ENCODE results near the gene ABCC6. TPM values are rescaled to one million over a fixed set of nuclear protein-coding genes. Genes with fewer than 3 reads are reported as not detected.
"Not testable (repeated sequence)": the region's sequence is repeated elsewhere in the genome, so short reads cannot be mapped to it uniquely, and the experiment has no call there.

The ABCC6 gene
- total RNA-seq, 1 experiment from 2014 or later: 2.9 TPM

DNA sequence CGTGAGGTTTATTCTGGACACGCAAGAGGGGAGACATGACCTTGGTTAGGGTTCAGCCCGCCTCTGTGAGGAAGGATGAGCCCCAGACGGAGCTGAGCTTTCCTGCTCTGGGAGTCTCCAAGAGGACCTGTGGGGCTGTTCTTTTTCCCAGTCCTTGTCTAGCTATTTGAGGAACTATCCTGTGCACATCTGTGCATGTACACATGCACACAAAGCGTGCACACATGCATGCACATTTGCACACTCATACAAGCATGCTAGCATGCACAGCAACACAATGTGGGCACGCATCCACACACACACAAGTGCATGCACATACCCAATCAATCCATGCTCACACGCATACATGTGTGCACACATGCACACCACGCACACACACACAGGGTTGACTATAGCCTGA is 40.4 kb downstream of the ABCC6 start:
- CTCF ChIA-PET: interaction anchor here (0.6 to 0.9 kb wide), 3 partner anchors 9 to 280 kb away, joined by 3 to 16 read pairs (median 5); no protein-coding TSS in a partner anchor
- in situ Hi-C loops (cut with HindIII; ENCODE audit: low pct_unique_long_range_greater_than_20kb, low sequenced_read_pairs): no loop called here
- H3K27me3 ChIP-seq (ENCODE audit: control insufficient read depth, insufficient read depth, low read length): no peaks in the 10 kb centered on the region
- H3K27ac ChIP-seq (ENCODE audit: low read length): no peak overlapping the region
- no peaks in the 10 kb centered on the region for H3K9me3 ChIP-seq (ENCODE audit: control insufficient read depth, insufficient read depth, low read depth, low read length)
- BruUV-seq (replicated peaks): no TSS peak
- intact Hi-C loops (cut with micrococcal nuclease; ENCODE audit: unreplicated experiment): no loop called here
- H3K4me1 ChIP-seq (ENCODE audit: control insufficient read depth, insufficient read depth, low read length): no peaks in the 10 kb centered on the region
- POLR2A ChIA-PET: no interaction called here
- TF ChIP-seq POLR2AphosphoS5 (IDR thresholded peaks at IDR 0.05; ENCODE audit: low read depth, low read length) (no peak), SIN3A (IDR thresholded peaks at IDR 0.05; ENCODE audit: borderline replicate concordance, insufficient read depth, low read depth, low read length) (no peak), TCF7L2 (IDR thresholded peaks at IDR 0.05; ENCODE audit: low read depth, low read length) (no peak)
- TF ChIP-seq, protein P1, sequence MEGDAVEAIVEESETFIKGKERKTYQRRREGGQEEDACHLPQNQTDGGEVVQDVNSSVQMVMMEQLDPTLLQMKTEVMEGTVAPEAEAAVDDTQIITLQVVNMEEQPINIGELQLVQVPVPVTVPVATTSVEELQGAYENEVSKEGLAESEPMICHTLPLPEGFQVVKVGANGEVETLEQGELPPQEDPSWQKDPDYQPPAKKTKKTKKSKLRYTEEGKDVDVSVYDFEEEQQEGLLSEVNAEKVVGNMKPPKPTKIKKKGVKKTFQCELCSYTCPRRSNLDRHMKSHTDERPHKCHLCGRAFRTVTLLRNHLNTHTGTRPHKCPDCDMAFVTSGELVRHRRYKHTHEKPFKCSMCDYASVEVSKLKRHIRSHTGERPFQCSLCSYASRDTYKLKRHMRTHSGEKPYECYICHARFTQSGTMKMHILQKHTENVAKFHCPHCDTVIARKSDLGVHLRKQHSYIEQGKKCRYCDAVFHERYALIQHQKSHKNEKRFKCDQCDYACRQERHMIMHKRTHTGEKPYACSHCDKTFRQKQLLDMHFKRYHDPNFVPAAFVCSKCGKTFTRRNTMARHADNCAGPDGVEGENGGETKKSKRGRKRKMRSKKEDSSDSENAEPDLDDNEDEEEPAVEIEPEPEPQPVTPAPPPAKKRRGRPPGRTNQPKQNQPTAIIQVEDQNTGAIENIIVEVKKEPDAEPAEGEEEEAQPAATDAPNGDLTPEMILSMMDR (IDR thresholded peaks at IDR 0.05): no peak
- TF ChIP-seq, protein P2, sequence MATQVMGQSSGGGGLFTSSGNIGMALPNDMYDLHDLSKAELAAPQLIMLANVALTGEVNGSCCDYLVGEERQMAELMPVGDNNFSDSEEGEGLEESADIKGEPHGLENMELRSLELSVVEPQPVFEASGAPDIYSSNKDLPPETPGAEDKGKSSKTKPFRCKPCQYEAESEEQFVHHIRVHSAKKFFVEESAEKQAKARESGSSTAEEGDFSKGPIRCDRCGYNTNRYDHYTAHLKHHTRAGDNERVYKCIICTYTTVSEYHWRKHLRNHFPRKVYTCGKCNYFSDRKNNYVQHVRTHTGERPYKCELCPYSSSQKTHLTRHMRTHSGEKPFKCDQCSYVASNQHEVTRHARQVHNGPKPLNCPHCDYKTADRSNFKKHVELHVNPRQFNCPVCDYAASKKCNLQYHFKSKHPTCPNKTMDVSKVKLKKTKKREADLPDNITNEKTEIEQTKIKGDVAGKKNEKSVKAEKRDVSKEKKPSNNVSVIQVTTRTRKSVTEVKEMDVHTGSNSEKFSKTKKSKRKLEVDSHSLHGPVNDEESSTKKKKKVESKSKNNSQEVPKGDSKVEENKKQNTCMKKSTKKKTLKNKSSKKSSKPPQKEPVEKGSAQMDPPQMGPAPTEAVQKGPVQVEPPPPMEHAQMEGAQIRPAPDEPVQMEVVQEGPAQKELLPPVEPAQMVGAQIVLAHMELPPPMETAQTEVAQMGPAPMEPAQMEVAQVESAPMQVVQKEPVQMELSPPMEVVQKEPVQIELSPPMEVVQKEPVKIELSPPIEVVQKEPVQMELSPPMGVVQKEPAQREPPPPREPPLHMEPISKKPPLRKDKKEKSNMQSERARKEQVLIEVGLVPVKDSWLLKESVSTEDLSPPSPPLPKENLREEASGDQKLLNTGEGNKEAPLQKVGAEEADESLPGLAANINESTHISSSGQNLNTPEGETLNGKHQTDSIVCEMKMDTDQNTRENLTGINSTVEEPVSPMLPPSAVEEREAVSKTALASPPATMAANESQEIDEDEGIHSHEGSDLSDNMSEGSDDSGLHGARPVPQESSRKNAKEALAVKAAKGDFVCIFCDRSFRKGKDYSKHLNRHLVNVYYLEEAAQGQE (IDR thresholded peaks at IDR 0.05; ENCODE audit: insufficient read depth in 1 of 2, low read depth in 2 of 2, low read length in 1 of 2): no peak
- ATAC-seq (no peak), DNase-seq (ENCODE audit: low read depth, low spot score) (no peak)
- H3K36me3 ChIP-seq (ENCODE audit: control insufficient read depth, insufficient read depth, low read length): no peaks in the 10 kb centered on the region
- H3K4me3 ChIP-seq (ENCODE audit: low read depth in 2 of 2, low read length in 2 of 2): no peak overlapping the region

DNA sequence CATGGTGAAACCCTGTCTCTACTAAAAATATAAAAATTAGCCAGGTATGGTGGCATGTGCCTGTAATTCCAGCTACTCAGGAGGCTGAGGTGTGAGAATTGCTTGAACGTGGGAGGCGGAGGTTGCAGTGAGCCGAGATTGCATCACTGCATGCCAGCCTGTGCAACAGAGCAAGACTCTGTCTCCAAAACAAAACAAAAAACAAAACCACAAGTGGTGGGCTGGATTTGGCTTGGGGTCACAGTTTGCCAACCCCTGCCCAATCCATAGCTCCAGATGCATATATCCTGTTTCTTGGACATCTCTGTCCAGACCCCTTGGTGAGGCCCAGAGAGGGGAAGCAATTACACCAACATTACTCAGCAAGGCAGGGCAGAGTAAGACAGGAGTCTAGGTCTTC is 41.5 kb downstream of the ABCC6 start:
- CTCF ChIA-PET; H3K27me3 ChIP-seq (ENCODE audit: control insufficient read depth, insufficient read depth, low read length); H3K27ac ChIP-seq (ENCODE audit: low read length); intact Hi-C loops (cut with micrococcal nuclease; ENCODE audit: unreplicated experiment); BruUV-seq (replicated peaks); H3K4me1 ChIP-seq (ENCODE audit: control insufficient read depth, insufficient read depth, low read length); H3K4me3 ChIP-seq (ENCODE audit: low read depth in 2 of 2, low read length in 2 of 2); ATAC-seq; H3K9me3 ChIP-seq (ENCODE audit: control insufficient read depth, insufficient read depth, low read depth, low read length); DNase-seq (ENCODE audit: low read depth, low spot score); H3K36me3 ChIP-seq (ENCODE audit: control insufficient read depth, insufficient read depth, low read length); in situ Hi-C loops (cut with HindIII; ENCODE audit: low pct_unique_long_range_greater_than_20kb, low sequenced_read_pairs); POLR2A ChIA-PET: not testable (repeated sequence)

DNA sequence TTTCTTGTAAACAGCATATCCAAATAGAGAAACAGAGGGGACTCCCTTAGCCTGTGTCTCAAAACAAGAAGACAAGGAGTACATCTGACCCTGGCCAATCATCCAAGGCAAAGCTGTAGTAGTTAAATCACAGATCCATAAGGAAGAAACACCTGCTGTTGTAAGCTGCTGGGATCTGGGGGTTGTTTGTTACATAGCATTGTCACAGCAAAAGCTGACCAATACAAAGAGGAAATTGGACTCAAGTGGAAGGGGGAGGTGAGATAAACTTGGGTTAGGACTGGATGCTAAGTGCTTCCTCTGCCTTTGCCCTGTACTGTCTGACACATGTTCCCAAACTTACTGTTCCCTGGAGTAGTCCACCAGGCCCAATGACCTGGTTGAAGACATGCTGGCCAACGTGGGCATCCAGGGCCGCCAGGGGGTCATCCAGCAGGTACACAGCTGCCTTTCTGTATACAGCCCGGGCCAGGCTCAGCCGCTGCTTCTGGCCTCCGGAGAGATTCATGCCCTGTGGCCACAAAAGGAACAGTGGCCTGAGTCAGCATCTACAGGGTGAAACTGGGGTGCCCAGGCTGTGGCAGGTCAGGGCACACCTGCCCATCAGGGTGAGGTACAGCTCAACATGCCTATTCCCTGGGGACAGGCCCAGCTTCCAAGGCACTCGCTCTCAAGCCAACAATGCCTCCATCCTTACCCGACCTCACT is 44.7 kb downstream of the ABCC6 start:
- intact Hi-C loops (cut with micrococcal nuclease; ENCODE audit: unreplicated experiment) (no loop called here), in situ Hi-C loops (cut with HindIII; ENCODE audit: low pct_unique_long_range_greater_than_20kb, low sequenced_read_pairs) (no loop called here)
- POLR2A ChIA-PET: no interaction called here
- CTCF ChIA-PET: no interaction called here
- no peaks in the 10 kb centered on the region for H3K27me3 ChIP-seq (ENCODE audit: control insufficient read depth, insufficient read depth, low read length)
- H3K36me3 ChIP-seq (ENCODE audit: control insufficient read depth, insufficient read depth, low read length): no peaks in the 10 kb centered on the region
- TF ChIP-seq POLR2AphosphoS5 (IDR thresholded peaks at IDR 0.05; ENCODE audit: low read depth, low read length): no peak
- TF ChIP-seq, protein P1 (IDR thresholded peaks at IDR 0.05): no peak
- TF ChIP-seq, protein P2 (IDR thresholded peaks at IDR 0.05; ENCODE audit: insufficient read depth in 1 of 2, low read depth in 2 of 2, low read length in 1 of 2): no peak
- TF ChIP-seq TCF7L2 (IDR thresholded peaks at IDR 0.05; ENCODE audit: low read depth, low read length): no peak
- no peak for TF ChIP-seq SIN3A (IDR thresholded peaks at IDR 0.05; ENCODE audit: borderline replicate concordance, insufficient read depth, low read depth, low read length)
- BruUV-seq (replicated peaks): no TSS peak
- no peaks in the 10 kb centered on the region for H3K9me3 ChIP-seq (ENCODE audit: control insufficient read depth, insufficient read depth, low read depth, low read length)
- DNase-seq (ENCODE audit: low read depth, low spot score) (no peak), ATAC-seq (no peak)
- H3K27ac ChIP-seq (ENCODE audit: low read length): no peak overlapping the region
- H3K4me1 ChIP-seq (ENCODE audit: control insufficient read depth, insufficient read depth, low read length): no peaks in the 10 kb centered on the region
- H3K4me3 ChIP-seq (ENCODE audit: low read depth in 2 of 2, low read length in 2 of 2): no peak overlapping the region
